Measurements from ENCODE around the gene KIF26B.

DNA sequence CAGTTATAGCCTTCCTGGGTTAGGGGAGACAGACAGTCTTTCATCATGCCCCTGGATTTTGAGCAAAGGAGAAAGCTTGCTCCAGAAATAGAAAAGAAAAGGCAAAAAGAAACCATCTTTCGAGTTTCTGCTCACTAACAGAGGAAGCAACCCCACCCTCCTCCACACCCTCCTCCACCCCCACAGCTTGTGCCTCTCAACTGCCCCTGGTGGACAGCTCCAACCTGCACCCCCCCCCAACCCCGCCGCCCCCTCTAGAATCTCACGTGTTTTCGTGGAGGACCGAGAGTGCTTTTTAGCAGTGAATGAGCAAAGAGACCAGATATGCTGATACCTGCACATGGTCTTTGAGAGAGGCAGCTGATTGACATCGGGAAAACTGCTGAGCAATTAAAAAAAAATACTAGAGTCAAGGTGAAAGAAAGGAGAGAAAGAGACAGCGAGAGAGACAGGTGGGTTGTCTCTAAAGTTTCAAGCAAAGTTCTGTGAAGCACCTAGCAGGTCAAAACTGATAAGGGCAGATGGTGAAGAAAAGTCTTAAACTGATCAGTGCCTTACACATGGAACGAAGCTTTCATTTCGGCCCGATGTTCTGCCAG, 358.3 kb downstream of the KIF26B start:
- TF ChIP-seq, protein P1, sequence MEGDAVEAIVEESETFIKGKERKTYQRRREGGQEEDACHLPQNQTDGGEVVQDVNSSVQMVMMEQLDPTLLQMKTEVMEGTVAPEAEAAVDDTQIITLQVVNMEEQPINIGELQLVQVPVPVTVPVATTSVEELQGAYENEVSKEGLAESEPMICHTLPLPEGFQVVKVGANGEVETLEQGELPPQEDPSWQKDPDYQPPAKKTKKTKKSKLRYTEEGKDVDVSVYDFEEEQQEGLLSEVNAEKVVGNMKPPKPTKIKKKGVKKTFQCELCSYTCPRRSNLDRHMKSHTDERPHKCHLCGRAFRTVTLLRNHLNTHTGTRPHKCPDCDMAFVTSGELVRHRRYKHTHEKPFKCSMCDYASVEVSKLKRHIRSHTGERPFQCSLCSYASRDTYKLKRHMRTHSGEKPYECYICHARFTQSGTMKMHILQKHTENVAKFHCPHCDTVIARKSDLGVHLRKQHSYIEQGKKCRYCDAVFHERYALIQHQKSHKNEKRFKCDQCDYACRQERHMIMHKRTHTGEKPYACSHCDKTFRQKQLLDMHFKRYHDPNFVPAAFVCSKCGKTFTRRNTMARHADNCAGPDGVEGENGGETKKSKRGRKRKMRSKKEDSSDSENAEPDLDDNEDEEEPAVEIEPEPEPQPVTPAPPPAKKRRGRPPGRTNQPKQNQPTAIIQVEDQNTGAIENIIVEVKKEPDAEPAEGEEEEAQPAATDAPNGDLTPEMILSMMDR (IDR thresholded peaks at IDR 0.05 in 2 of 3, conservative IDR thresholded peaks at IDR 0.05 in 1 of 3; ENCODE audit: control insufficient read depth in 2 of 3, extremely low read depth in 1 of 3, insufficient read depth in 1 of 3, low read depth in 3 of 3, low read length in 3 of 3): peak in 2 of 3 experiments; percentile 13 to 21; a peak in 1 of 6 replicates
- TF ChIP-seq ZZZ3 (IDR thresholded peaks at IDR 0.05; ENCODE audit: control insufficient read depth, insufficient read length, low read depth): no peak
- no peak for TF ChIP-seq POLR2AphosphoS5 (IDR thresholded peaks at IDR 0.05; ENCODE audit: low read length)
- no peak for TF ChIP-seq SP1 (IDR thresholded peaks at IDR 0.05; ENCODE audit: low read depth, low read length)
- no peak for TF ChIP-seq EZH2 (IDR thresholded peaks at IDR 0.05; ENCODE audit: borderline replicate concordance, control insufficient read depth, low read depth, low read length)
- TF ChIP-seq CEBPB (IDR thresholded peaks at IDR 0.05; ENCODE audit: borderline replicate concordance in 1 of 2, low read depth in 2 of 2, low read length in 2 of 2): no peak
- TF ChIP-seq, protein P2, sequence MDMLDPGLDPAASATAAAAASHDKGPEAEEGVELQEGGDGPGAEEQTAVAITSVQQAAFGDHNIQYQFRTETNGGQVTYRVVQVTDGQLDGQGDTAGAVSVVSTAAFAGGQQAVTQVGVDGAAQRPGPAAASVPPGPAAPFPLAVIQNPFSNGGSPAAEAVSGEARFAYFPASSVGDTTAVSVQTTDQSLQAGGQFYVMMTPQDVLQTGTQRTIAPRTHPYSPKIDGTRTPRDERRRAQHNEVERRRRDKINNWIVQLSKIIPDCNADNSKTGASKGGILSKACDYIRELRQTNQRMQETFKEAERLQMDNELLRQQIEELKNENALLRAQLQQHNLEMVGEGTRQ (IDR thresholded peaks at IDR 0.05; ENCODE audit: borderline replicate concordance, low read depth, low read length): no peak
- no peak for TF ChIP-seq SPI1 (IDR thresholded peaks at IDR 0.05; ENCODE audit: borderline replicate concordance, insufficient read depth, low read depth, low read length)
- no peak for TF ChIP-seq POLR2A (IDR thresholded peaks at IDR 0.05; ENCODE audit: low read depth, low read length)
